GM21360 (cell line): ENCODE results near the gene AP3D1.

Experiments used
- ATAC-seq: cut with Tn5 transposase; IDR thresholded peaks from one replicate; pipeline ENCODE4 v1.9.1; 2021; ENCODE audit warnings: mild to moderate bottlenecking, moderate library complexity; ENCODE audit not compliant: unreplicated experiment

The AP3D1 gene

DNA sequence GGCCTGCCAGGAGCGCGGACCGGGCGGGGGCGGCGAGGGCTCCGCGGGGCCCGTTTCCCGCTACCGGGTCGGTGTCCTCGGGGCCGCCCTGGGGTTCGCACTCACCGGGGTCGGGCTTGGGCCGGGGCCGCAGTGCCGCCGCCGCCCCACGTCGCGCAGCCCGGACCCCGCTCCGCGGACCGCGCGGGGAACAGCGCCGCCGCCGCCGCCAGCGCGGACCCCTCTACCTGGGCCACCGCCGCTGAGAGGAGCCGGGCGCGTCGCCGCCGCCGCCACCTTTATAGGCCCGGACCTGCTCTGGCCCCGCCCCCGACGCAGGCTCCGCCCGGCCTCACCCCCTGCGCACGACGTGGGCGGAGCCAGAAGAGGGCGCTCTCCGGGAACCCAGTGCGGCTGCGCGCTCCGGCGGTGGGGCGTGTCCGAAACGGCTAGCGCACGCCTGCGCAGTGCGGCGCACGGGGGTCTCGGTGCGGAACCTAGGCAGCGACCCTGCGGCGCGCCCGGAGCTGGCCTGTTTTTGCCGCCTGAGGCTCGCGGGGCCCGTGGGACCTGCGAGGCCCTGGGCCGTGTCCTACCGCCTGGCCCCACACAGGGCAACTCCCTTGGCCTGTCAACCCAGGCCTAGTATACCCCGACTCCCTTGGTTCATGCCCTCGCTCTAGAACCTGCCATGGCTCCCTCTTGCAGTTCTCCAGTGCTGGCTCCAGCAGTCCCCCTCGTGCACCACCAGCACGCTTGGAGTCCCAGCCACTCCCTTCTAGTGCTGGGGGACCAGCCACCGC lies 100.2 kb downstream of the AP3D1 start, which contains the start of gene MKNK2:
Gene MKNK2, minus strand, starts transcription at position 254 of the 782 bp plus-strand sequence. CDS start 393 bp downstream, outside the sequence.
- ATAC-seq, result peak; percentile 40
